GM12892 (cell line): ENCODE data around the gene INTS15.

Experiments
- DNase-seq: peaks from one replicate; pipeline ENCODE4 v3.0.0; 2011; ENCODE audit not compliant: insufficient read length
- FAIRE-seq: peaks from 2 replicates; lab custom pipeline; 2011; peaks lifted over from hg19 to GRCh38; lab: Jason Lieb, UNC
- POLR2A ChIP-seq: IDR thresholded peaks from 2 replicates; pipeline ENCODE4 v1.6.1; 2011; ENCODE audit warnings: low read depth, low read length, control low read depth
- POLR2AphosphoS5 ChIP-seq: IDR thresholded peaks from 2 replicates; pipeline ENCODE4 v1.6.1; 2011; ENCODE audit warnings: low read depth, low read length, control low read depth
- TAF1 ChIP-seq: IDR thresholded peaks from 2 replicates; pipeline ENCODE4 v1.6.1; 2011; ENCODE audit warnings: low read depth, mild to moderate bottlenecking, control low read depth, low read length, borderline replicate concordance

The INTS15 gene

DNA sequence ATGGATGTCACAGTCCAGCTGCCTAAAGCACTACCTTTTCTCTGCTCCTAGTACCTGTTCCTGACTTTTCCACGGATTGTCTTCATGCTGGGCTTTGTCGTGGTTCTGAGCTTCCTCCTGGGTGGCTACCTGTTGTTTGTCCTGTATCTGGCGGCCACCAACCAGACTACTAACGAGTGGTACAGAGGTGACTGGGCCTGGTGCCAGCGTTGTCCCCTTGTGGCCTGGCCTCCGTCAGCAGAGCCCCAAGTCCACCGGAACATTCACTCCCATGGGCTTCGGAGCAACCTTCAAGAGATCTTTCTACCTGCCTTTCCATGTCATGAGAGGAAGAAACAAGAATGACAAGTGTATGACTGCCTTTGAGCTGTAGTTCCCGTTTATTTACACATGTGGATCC lies 1.3 kb upstream of the INTS15 start:
- TF ChIP-seq POLR2AphosphoS5 = no peak
- no peak for TF ChIP-seq TAF1
- no peak for TF ChIP-seq POLR2A
- DNase-seq (no peak), FAIRE-seq (no peak)

DNA sequence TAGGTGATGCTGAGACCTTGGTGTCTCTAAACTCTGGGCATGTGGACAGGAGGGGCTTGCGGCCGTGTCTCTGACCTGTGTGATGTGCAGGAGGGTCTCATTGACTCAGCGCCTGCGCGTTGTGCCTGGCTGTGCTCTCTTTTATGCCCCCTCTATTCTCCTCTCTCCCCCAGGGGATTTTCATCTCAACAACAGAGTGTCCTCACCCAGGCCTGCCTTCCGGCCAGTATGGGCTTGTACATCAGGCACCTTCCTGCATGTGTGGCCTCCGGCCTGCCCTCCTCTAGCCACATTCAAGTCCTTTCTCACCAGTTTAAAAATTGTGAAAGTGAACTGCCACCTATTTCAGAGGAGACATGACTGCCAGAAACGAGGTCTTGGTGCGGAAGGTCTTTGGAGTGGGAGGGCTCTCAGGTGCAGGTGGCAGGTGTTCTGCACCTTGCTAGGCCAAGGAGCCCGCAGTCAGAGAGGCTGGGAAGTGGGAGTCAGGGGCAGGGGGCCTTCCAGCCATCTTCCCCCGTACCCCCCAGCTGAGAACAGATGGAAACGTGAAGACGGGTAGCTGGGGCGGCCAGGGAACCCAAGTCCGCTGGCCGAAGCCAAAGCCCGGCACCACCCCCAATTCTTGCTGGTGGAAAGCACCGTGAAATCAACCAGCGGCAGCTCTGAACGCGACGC lies 531 bp upstream of the INTS15 start:
- DNase-seq (no peak), FAIRE-seq (no peak)
- no peak for TF ChIP-seq POLR2AphosphoS5
- no peak for TF ChIP-seq POLR2A
- TF ChIP-seq TAF1 = no peak

DNA sequence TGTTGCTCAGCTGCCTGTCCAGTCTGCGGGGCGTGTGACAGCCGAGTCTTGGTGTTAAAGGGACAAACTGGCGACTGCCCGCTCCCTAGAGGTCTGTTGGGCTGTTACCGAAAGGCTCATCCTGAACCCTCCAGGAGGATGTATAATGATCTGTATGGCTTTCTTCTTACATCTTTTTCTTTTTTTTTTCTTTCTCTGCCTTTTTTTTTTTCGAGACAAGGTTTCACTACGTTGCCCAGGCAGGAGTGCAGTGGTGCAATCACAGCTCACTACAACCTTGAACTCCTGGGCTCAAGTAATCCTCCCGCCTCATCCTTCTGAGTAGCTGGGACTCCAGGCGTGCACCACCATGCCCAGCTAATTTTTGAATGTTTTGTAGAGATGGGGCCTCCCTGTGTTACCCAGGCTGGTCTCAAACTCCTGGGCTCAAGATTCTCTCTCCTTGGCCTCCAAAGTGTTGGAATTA lies 857 bp downstream of the INTS15 start:
- DNase-seq (no peak), FAIRE-seq (no peak)
- no peak for TF ChIP-seq POLR2A
- TF ChIP-seq TAF1 = no peak
- TF ChIP-seq POLR2AphosphoS5 = no peak

DNA sequence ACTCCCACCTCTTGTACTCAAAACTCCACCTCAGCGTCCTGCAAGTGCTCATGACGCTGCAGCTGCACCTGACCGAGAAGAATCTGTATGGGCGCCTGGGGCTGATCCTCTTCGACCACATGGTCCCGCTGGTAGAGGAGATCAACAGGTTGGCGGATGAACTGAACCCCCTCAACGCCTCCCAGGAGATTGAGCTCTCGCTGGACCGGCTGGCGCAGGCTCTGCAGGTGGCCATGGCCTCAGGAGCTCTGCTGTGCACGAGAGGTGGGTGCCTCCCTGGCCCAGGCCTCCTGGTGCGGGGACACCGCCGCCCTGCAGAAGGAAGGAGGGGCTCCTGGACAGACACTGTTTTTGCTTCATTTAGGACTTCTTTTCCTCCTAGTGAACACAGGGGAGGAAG lies 10.3 kb downstream of the INTS15 start:
- no peak for DNase-seq
- TF ChIP-seq POLR2A (no peak), POLR2AphosphoS5 (no peak), TAF1 (no peak)
- FAIRE-seq = no peak

DNA sequence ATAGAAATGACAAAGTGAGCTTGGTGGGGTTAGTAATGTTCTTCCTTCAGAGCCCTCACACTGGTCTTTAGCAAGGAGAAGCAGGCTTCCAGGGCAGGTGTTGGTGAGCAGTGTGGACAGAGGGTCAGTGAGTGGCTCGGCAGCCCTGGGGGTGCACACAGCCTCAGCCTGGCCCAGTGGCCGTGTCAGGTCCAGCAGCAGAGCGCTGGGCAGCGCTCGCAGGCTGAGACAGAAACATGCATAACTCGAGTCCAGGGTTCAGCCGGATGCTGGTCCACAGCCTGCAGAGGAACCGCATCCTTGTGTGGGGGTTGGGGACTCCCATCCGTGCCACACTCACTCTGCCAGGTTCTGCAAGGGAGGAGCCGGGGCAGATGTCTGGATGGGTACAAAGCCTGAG lies 14.6 kb downstream of the INTS15 start:
- DNase-seq = no peak
- TF ChIP-seq POLR2A (no peak), POLR2AphosphoS5 (no peak), TAF1 (no peak)
- FAIRE-seq = no peak

DNA sequence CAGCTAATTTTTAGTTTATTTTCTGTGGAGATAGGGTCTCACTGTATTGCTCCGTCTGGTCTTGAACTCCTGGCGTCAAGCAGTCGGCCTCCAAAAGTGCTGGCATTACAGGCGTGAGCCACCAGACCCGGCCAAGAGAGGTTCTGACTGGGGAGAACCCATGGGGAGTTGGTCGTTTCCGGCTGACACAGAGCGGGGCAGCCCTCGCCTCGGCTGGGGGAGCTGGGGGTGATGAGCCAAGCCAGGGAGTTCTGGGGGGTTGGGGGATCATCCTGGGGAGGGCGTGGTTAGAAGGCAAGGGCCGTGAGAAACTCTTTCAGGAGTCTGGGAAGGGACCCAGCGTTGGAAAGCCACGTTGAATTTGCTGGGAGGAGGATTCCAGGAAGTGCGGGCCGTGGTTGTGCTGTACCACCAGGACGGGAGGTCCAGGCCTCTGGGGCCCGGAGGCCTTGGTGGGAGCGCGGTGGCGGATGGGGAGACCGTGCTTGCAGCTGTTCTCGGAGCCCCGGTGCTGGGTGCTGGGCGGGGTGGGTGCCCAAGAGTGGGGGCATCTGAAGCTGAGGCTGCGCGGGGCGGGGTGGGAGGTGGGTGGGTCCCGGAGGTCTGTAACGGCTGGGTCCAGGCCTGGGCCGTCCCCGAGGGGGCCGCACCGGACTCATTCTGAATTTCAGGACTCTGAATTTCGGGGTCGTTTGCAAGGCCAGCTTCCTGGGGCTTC lies 17.2 kb downstream of the INTS15 start:
- TF ChIP-seq POLR2AphosphoS5 (no peak), POLR2A (no peak), TAF1 (no peak)
- no peak for FAIRE-seq
- DNase-seq = no peak

DNA sequence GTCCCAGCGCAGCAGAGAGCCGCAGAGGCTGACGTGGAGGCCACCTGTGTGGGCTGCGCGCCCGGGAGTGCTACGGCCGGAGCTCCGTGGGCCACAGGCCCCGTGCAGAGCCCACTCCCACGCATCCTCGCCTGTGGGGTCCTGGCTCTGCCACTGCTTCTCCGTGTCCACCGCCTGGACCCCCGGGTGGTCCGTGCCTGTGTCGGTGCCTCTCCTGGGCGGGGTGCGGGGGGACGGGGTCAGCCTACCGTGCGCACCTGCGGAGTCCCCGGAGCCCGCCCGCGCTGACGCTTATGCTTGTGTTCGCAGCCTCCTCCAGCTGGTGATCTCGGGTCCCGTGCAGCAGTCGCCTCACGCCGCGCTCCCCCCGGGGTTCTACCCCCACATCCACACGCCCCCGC lies 17.8 kb downstream of the INTS15 start:
- DNase-seq (no peak), FAIRE-seq (no peak)
- no peak for TF ChIP-seq POLR2A
- TF ChIP-seq POLR2AphosphoS5 = no peak
- TF ChIP-seq TAF1 = no peak

DNA sequence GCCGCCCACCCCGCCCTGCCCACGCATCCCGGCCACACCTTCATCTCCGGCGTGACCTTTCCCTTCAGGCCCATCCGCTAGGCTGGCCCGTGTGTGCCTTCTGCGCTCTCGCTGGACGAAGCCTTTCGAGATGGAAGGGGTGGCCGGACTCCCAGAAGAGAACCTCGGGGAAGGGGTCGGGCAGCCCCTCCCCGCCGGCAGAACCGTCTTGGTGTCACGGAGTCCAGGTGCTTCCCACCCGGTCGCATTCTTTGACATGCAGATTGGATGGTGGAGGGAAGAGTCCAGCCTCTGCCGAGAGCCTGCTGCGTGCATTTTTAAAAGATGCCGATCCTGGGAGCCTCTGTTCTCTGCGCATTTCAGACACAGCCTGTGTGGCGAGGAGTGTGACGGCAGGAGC lies 18.3 kb downstream of the INTS15 start:
- TF ChIP-seq TAF1 (no peak), POLR2A (no peak), POLR2AphosphoS5 (no peak)
- FAIRE-seq (no peak), DNase-seq (no peak)

DNA sequence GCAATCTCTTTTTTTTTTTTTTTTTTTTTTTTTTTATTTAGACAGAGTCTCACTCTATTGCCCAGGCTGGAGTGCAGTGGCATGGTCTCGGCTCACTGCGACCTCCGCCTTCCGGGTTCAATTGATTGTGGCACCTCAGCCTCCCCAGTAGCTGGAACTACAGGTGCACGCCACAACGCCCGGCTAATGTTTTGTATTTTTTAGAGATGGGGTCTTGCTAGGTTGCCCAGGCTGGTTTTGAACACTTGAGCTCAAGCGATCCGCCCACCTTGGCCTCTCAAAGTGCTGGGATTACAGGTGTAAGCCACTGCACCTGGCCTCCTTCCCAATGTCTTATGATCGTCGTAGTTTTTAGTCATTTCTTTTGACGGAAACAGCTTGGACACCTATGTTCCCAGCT lies 19.0 kb downstream of the INTS15 start:
- no peak for TF ChIP-seq POLR2A
- no peak for TF ChIP-seq POLR2AphosphoS5
- TF ChIP-seq TAF1 = no peak
- FAIRE-seq = no peak
- no peak for DNase-seq

DNA sequence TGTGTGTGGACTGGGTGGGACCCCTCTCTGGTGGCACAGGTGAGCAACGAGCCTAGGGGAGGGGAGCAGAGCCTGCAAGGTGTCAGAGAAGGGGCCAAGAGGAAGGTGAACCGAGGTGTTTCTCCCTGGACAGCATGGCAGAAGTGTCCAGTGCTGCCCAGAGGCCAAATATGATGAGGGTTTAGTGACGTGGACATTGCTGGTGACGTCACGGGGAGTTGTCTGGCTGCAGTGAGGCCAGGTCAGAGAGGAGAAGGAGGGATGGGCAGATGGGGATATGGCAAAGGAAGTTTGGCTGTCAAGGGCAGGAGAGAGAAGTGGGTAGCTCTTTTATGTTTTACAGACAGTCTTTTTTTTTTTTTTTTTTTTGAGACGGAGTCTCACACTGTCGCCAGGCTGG lies 23.0 kb downstream of the INTS15 start:
- TF ChIP-seq POLR2A (no peak), POLR2AphosphoS5 (no peak), TAF1 (no peak)
- FAIRE-seq (no peak), DNase-seq (no peak)

DNA sequence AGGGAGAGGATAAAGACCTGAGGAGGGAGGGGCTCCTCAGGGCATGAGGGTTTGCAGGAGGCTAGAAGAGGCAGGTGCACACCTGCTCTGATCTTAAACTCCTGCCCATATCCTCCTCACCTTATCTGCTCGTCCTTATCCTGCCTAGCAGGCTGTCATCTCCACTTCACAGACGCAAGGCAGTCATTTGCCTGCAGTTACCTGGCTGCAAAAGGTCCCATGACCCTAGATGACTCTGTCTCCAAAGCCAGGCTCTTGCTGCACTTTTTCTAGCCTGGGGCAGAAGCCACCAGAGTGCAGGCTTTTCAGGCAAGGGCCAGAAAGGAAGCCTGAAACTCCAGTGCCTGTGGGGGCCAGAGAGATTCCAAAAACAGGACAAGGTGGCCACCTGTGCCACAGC lies 23.9 kb downstream of the INTS15 start:
- DNase-seq (no peak), FAIRE-seq (no peak)
- TF ChIP-seq POLR2AphosphoS5 (no peak), TAF1 (no peak), POLR2A (no peak)

DNA sequence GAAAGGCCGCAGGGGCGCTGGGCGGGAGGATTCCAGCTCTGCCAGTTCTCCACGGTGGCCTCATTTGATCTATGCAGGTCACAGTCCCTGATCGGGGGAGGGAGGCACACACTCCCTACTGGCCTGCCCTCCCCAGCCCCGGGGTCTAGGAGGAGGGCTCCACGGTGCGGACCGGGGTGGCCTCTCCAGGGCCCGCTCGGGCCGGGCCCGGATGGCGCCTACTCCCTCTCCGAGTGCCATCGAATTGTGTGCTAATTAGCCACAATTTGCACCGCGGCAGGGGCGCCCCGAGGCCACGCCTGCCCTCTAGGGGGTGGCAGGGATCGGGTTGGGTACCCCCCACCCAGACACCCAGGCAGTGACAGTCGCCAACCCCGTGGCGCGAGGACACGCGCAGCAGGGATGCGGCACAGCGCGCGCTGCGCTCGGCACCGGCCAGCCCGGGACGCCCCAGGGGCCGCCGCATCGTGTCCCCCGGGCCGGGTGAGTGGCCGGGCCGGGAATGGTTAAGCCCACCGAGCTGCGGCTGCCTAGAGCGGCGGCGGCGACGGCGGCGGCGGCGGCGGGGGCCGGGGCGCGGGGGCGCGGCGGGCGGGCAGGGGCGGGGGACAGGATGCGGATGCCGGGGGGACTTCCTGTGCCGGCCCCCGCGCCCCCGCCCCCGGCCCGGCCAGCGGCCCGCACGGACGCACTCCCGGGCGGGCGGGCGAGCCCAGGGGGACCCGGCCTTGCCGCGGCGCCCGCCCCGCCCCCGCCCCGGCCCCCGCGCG lies 25.3 kb downstream of the INTS15 start, which contains the start of gene ZNF853:
TSS of gene ZNF853 (plus strand) at position 658 of the 770 bp plus-strand sequence. CDS start 565 bp downstream, outside the sequence.
- FAIRE-seq (no peak), DNase-seq (no peak)
- TF ChIP-seq POLR2A (no peak), POLR2AphosphoS5 (no peak), TAF1 (no peak)
